ENCODE measurements around the gene ELK4.

GRCh38 chr1:205675247-205675646 is 43.4 kb upstream of the ELK4 start:
- no peak for TF ChIP-seq CTCF (IDR thresholded peaks at IDR 0.05)
- TF ChIP-seq REST (IDR thresholded peaks at IDR 0.05; ENCODE audit: low read depth, low read length) = no peak
- TF ChIP-seq TCF12 (IDR thresholded peaks at IDR 0.05) = no peak
- TF ChIP-seq USF2 (IDR thresholded peaks at IDR 0.05; ENCODE audit: borderline replicate concordance, low read depth, low read length) = no peak
- no peak for TF ChIP-seq RXRA (IDR thresholded peaks at IDR 0.05; ENCODE audit: borderline replicate concordance, low read depth)
- no peak for TF ChIP-seq TAF1 (IDR thresholded peaks at IDR 0.05; ENCODE audit: borderline replicate concordance, low read depth, low read length)

Measured in SK-N-SH (cell line).